NCI-H2196 (cell line): ENCODE measurements around the gene APLF.
A peak's percentile ranks its signal among the peaks of the same experiment; 100 is the strongest.
"Not testable (repeated sequence)": the region's sequence is repeated elsewhere in the genome, so short reads cannot be mapped to it uniquely, and the experiment has no call there.

Source experiments
- DNase-seq: peaks from one replicate; lab custom pipeline; 2025; ENCODE audit not compliant: unreplicated experiment; lab: John Stamatoyannopoulos, UW

Gene APLF

DNA sequence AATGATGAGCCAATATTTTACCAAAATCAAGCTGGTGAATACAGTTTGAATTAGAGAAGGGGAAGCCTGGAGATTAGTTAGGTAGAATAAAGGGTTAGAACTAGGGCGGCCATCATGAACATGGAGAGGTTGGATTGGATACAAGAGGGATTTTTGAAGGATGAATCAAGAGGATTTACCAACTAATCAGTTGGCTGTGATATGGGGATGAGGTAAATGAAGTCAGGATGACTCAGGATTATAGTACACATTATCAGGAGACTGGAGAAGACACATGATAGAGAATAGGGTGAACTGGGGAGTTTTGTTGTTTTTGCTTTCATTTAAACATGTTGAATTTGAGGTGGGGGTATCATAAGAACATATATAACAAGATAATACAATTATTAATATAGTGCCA is 102.2 kb downstream of the APLF start:
- DNase-seq: no peak

DNA sequence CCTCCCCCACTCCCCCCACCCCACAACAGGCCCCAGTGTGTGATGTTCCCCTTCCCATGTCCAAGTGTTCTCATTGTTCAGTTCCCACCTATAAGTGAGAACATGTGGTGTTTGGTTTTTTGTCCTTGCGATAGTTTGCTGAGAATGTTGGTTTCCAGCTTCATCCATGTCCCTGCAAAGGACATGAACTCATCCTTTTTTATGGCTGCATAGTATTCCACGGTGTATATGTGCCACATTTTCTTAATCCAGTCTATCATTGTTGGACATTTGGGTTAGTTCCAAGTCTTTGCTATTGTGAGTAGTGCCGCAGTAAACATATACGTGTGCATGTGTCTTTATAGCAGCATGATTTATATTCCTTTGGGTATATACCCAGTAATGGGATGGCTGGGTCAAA is 103.0 kb downstream of the APLF start:
- not testable (repeated sequence) for DNase-seq

DNA sequence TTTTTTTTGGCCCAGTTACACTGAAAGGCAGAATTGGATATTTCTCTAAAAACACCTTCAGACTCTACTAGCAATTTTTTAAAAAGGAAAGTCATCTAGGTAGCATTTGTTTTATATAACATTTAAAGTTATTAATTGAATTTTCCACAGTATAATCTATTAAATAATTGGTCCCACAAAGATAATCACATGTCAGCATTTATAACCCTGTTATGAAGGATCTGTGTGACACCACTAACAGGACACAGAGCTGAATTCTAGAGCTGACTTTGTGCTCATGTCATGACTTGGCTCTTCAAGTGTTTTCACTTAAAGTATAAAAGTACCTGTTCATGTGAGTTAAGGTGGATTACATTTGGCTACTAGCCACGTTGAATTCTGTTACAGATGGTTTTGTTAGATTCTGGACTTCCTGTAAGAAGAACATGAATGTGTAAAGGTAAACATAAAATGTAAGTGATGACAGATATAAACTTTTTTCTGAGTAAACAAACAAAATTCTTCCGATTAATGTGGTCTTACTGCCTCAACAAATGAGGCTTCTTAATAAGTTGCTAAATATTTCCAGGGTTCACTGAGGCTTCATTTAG is 106.9 kb downstream of the APLF start:
- DNase-seq: no peak

DNA sequence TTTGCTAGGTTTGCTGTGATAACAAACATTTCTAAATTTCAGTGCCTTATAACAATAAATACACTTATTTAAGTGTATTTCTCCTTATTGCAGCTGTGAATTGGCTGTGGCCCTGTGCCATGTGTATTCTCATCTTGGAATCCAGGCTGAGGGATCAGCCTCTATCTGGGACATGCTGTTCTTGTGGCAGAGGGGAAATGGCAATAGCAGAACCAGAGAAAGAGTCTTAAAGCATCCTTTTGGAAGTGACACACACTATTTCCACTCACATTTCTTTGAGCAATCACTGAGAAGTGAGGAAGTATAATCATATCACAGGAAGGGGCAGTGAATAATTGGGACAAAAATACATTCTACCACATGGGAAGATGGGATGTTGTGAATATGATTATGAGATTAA is 109.8 kb downstream of the APLF start:
- no peak for DNase-seq

DNA sequence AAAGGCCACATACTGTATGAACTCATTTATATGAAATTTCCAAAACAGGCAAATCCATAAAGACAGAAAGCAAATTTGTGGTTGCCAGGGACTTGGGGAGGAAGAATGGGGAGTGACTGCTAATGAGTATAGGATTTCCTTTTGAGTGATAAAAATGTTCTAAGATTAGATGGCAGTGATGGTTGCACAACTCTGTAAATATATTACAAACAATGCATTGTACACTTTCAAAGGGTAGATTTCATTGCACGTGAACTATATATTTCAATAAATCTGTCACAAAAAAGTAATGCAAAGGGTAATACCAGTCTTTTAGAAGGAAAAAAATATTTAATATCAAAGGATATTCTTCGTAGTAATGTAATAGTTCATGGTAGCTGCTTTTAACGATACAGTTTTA is 112.3 kb downstream of the APLF start:
- no peak for DNase-seq

DNA sequence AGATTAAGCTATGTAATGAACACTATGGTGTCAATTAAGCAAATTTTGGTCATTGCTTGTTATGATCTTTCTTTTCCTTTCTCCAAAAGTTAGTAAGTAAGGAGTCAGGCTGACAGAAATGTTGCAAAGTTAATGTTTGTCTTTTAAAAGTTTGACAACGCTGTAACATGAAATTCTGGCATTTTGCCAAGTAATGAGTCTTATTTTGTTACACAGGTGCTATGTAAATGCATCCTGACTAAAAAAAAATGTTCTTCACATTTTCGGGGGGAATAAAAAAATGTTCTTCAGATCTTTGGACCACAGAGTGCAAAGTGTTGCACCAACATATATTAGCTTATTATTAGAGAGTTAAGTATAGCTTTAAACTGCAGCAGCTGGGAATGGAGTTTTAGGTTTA is 121.2 kb downstream of the APLF start:
- no peak for DNase-seq

DNA sequence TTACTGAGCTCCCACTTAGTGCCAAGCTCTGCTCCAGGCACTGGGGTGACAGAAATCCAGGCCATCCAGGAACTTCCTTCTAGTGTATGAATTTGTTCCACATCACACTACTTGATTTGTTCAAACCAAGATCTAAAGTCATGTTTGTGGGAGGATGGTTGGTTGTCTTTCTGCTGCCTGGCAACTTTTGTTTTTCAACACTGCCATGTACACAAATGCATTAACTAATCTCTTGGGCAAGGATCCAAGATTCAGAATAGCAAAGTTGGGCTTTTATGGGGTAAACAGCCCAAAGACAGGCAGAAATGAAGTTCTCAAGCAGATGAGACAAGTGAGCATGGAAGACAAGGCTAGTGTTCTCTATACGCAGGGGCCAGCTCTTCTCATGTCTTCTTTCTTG is 122.6 kb downstream of the APLF start:
- DNase-seq: no peak

DNA sequence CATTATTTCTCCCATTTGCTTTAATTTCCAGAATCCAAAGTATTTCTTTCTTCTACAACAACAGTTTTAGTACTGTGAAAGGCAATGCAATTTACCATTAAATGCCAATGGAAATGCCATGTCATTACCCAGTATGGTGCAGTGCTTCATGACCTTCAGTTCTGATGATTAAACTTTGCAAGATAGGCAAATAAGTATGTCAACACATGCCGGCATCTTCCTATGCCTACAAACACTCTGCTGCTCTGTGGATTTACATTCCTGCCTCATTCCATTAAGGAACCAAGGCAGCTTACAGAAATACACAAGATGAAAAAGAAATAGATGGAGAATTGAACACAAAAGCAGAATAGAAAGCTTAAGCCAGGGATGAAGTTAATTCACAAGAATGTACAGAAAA is 123.3 kb downstream of the APLF start:
- no peak for DNase-seq

DNA sequence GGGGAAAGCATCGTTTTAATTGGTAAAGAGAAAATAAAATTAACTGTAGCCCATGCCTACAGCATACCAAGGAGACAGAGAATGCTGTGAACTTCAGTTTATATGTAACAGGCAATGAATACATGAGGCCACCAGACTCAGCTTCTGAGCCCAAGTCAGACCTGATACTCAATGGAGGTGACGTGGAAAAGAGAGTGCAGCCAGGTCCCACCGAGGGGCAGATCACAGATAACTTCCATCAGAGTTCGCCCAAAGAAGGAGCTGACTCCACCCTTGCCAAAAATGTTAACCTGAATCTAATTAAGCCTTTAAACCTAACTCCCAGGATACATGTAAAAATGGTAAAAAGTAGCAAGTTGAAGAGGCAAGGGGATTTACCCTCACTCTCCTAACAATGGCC is 123.8 kb downstream of the APLF start:
- no peak for DNase-seq

DNA sequence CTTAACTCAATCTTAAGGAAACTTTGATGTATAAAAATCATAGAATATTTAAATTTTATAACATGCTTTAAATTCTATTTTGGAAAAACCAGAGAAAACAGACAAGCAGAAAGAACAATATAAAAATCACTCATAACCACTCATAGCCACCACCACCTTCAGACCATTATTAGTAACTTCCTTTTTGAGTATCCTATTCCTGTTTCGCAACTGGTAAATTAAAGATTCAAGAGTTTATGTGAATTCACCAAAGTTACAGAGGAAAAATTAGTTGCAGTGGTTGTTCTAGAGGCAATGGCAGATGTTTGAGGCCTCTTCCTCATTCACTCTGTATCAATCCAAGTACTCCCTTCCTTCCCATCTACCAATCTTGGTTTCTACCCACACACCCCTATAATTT is 126.7 kb downstream of the APLF start:
- no peak for DNase-seq

DNA sequence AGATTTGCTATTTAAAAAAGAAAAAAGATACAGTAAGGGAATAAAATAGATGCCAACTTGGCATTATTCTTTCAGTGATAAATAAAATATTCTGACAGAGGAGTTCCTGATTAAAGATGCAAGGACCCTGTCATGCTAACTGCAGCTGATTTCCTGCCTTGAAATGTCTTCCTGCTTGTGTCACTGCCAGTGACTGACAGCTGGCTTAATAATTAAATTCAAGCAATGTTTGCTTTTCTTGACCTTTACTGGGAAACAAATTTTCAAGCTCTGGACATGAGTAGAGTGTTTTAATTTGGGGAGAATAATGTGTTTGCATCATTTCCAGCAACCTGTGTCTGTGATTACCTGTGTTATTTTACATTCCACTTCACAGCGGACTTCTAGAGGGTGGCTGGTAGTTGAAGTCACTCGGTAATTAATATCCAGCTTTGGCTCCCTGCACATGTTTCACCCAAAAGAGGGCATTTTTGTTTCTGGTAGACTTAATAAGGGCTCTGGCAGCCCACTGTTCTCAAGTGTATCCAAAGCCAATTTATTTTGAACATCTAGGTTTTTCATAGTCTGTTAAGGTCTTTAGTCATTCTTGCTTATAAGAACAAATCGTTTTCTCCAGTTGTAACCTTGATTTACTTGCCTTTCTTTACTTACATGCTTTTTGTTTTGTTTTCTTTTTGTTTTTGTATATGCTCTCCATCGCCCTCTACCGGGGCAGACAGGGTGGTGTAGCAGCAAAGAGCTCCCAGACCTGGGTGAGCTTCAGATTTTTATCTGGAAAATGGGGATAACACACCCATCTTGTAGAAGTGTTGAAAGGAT is 127.5 kb downstream of the APLF start:
- peak; percentile 27 for DNase-seq

DNA sequence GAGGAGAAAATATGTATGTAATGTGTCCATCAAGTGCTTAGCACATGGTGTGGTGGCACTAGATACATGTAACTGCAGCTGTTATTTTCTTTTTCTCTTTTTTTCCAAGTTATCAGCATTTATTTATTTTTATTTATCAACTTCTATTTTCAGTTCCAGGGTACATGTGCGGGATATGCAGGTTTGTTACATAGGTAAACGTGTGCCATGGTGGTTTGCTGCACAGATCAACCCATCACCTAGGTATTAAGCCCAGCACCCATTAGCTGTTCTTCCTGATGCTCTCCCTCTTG is 128.1 kb downstream of the APLF start:
- not testable (repeated sequence) for DNase-seq

DNA sequence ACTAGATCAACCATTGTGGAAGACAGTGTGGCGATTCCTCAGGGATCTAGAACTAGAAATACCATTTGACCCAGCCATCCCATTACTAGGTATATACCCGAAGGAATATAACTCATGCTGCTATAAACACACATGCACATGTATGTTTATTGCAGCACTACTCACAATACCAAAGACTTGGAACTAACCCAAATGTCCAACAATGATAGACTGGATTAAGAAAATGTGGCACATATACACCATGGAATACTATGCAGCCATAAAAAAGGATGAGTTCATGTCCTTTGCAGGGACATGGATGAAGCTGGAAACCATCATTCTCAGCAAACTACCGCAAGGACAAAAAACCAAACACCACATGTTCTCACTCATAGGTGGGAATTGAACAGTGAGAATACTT is 133.1 kb downstream of the APLF start:
- DNase-seq: not testable (repeated sequence)

DNA sequence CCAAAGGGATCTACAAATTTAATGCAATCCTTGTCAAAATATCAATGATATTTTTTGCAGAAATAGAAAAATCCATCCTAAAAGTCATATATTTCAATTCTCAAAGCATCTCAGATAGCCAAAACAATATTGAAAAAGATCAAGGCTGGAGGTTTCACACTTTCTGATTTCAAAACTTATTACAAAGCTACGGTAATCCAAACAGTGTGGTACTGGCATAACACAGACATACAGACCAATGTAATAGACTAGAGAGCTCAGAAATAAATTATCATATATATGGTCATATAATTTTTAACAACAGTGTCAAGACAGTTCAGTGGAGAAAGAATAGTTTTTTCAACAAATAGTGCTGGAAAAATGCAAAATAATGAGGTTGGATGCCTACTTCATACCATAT is 135.7 kb downstream of the APLF start:
- DNase-seq: no peak

DNA sequence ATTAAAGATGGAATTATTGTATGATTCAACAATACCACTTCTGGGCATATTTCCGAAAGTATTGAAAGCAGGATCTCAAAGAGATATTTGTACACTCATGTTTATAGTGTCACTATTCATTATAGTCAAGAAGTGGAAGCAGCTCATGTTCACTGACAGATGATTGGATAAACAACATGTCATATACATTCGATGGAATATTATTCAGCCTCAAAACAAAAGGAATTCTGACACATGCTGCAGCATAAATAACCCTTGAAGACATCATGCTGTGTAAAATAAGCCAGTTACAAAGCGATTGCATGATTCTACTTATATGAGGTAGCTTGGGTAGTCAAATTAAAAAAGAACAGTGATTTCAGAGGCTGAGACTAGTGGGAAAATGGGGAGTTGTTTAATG is 136.7 kb downstream of the APLF start:
- DNase-seq: no peak

DNA sequence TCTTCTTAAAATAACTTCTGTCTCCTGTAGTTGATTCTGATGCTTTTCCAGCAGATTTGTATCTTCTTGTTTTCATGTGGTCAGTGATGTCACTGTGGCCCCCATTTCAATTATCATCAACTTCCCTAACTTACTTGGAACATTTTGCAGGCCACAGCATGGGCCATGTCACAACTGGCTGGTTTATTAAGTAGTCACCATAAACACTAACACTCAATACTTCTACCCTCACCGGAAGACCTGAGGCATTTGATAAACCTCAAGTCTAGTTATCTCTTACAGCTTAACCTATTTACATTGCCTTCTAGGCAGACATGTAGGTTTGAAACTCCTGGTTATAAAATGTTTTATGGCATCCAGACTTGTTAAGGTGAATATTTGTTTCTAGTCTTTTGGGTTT is 138.6 kb downstream of the APLF start:
- no peak for DNase-seq

DNA sequence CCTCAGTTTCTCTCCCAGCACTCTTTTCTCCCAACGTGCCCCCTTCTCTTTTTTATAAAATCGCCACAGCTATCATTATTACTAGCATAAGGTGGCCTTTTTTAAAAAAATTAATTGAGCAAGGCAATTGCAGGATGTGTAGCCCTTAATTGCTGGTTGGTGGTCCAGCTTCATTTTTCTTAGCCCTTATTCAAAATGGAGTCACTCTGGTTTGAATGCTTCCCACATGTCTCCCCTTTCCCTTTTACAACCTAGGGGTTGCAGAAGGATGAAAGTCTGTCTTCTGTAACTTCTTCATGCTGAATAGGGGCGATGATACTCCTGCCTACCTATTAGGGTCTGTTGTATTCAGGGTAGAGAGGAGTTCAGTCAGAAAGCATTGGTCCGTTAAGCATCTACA is 139.4 kb downstream of the APLF start:
- DNase-seq: no peak

DNA sequence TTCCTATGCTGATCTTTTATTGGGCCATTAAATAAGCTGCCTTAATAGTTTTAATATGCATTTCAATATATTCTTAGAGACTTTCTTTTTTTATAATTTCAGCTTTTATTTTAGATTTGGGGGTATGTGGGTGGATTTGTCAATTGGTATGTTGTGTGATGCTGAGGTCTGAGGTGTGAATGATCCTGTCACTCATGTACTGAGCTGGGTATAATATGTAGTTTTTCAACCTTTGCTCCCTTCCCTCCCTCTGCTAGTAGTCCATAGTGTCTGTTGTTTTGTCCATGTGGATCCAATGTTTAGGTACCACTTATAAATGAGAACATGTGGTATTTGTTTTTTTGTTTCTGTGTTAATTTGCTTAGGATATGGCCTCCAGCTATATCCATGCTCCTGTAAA is 140.5 kb downstream of the APLF start:
- DNase-seq: no peak

DNA sequence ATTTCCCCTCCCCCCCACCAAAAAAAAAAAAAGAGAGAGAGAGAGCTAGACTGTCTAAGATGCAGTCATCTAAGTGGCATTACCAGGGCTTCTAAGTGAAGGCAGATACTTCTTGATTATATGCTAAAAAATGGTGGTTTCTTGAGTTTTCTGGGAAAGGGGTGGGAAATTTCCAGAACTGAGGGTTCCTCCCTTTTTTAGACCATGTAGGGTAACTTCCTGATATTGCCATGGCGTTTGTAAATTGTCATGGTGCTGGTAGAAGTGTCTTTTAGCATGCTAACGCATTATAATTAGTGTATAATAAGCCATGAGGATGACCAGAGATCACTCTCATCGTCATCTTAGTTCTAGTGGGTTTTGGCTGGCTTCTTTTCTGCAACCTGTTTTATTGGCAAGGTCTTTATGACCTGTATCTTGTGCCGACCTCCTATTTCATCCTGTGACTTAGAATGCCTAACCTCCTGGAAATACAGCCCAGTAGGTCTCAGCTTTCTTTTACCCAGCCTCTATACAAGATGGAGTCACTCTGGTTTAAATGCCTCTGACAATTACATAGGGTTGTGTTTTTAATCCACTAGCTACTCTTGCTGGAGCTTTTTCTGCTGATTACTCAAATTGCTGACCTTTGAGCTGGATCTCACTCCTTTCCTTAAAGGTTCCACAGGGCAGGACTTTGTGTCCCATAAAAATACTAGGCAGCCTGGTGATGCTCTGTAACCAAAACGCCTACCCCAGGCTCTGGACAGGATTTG is 145.6 kb downstream of the APLF start:
- no peak for DNase-seq

DNA sequence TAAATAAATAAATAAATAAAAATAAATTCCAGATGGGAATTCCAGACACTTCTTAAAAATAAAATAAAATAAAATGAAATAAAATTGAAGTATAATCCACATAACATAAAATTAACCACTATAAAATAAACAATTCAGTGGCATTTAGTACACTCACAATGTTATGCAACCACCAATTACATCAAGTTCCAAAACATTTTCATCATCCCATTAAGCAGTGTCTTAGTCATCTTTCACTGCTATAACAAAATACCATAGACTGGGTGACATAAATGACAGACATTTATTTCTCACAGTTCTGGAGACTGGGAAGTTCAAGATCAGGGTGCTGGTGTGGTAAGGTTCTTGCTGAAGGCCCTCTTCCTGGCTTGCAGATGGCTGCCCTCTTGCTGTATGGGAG is 153.4 kb downstream of the APLF start:
- DNase-seq: no peak

DNA sequence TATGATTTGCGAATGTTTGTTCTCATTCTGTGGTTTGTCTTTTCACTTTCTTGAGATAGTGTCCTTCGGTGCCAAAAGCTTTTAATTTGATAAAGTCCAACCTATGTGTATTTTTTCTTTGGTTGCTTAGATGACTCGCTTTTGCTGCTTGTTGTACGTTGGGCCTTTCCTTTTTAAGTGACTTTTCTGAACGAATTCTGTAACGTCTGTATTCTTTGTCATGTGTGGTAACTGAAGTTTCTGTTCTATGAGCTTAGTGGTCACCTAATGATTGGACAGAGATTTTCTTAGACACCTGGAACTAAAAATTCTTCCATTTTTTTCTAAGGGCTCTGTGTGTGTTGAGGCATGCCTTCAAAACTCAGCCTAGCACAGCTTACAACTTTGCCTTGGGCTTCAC is 156.4 kb downstream of the APLF start:
- DNase-seq: no peak

DNA sequence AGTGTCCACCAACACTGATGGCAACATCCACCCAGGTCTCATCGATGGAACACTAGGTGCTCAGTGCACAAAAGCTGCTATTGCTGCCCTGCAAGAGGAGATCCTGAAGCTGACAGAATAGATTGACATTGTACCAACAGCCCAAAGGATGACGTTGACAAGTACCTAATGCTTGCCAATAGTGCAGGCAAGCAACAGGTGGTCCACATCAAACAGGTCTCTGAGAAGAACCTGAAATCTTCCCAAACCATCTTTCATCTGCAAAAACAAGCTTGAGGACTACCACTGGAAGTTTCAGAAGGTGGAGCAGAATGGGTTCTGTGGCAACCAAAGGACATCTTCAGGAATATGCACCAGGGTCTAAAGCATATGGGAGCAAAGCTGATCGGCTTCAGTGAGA is 160.2 kb downstream of the APLF start:
- no peak for DNase-seq
